Smooth muscle cell (in vitro differentiated cells): ENCODE results near the gene LAMC3. TPM values are rescaled to one million over a fixed set of nuclear protein-coding genes. Genes with fewer than 3 reads are reported as not detected.

Experiments
- DNase-seq: peaks from one replicate; lab custom pipeline; 2025; ENCODE audit not compliant: unreplicated experiment; lab: John Stamatoyannopoulos, UW
- H2AFZ ChIP-seq: fragments of 200-600 bp; sonication (generic); 2 replicates; pipeline ENCODE4 v1.6.0; 2016; ENCODE audit warnings: antibody characterized with exemption, low read depth, mild to moderate bottlenecking
- H3F3A ChIP-seq: fragments of 200-600 bp; sonication (generic); 2 replicates; pipeline ENCODE4 v1.6.0; 2017; ENCODE audit warnings: antibody characterized with exemption, low read depth
- H3K27ac ChIP-seq: fragments of 200-600 bp; sonication (generic); 2 replicates; pipeline ENCODE4 v1.5.1; 2016; ENCODE audit warnings: low read depth, mild to moderate bottlenecking
- H3K27me3 ChIP-seq: fragments of 200-600 bp; sonication (generic); 2 replicates; pipeline ENCODE4 v1.6.1; 2016; ENCODE audit warnings: low read depth, mild to moderate bottlenecking
- H3K36me3 ChIP-seq: fragments of 200-600 bp; sonication (generic); 2 replicates; pipeline ENCODE4 v1.5.1; 2016; ENCODE audit warnings: low read depth
- H3K4me1 ChIP-seq: fragments of 200-600 bp; sonication (generic); 2 replicates; pipeline ENCODE4 v1.5.1; 2016; ENCODE audit warnings: low read depth
- H3K4me2 ChIP-seq: fragments of 200-600 bp; sonication (generic); 2 replicates; pipeline ENCODE4 v1.6.0; 2016; ENCODE audit warnings: mild to moderate bottlenecking
- H3K4me3 ChIP-seq: fragments of 200-600 bp; sonication (generic); 2 replicates; pipeline ENCODE4 v1.5.1; 2016; ENCODE audit warnings: mild to moderate bottlenecking
- H3K79me2 ChIP-seq: fragments of 200-600 bp; sonication (generic); 2 replicates; pipeline ENCODE4 v1.6.0; 2016; ENCODE audit warnings: low read depth, mild to moderate bottlenecking
- H3K9ac ChIP-seq: fragments of 200-600 bp; sonication (generic); 2 replicates; pipeline ENCODE4 v1.6.0; 2016; ENCODE audit warnings: low read depth
- H3K9me3 ChIP-seq: fragments of 200-600 bp; sonication (generic); replicated peaks from 2 replicates; pipeline ENCODE4 v1.5.1; 2016; ENCODE audit warnings: low read depth
- H4K20me1 ChIP-seq: fragments of 200-600 bp; sonication (generic); 2 replicates; pipeline ENCODE4 v1.6.0; 2016; ENCODE audit warnings: low read depth
- CTCF ChIP-seq: fragments of 200-600 bp; sonication (generic); IDR thresholded peaks from 2 replicates; pipeline ENCODE4 v1.5.1; 2017; ENCODE audit warnings: borderline replicate concordance, mild to moderate bottlenecking, antibody characterized with exemption; ENCODE audit not compliant: insufficient read depth, poor library complexity, severe bottlenecking
- WGBS: methylation state at CpG from one replicate; pipeline ENCODE4 v1.1.7; 2016; ENCODE audit warnings: low lambda C conversion rate; 5-methylcytosine and 5-hydroxymethylcytosine counted together
- polyA plus RNA-seq: library from polyadenylated mRNA; unstranded; fragments of >200 nt; fragmentation: Nextera tagmentation; extraction: Ambion mirVana; gene quantifications from 2 replicates; pipeline ENCODE4 v1.2.1, GENCODE V29; 2016
- total RNA-seq: library from RNA; depleted of rRNA; stranded (reverse); fragments of >200 nt; gene quantifications from 2 replicates; pipeline ENCODE4 v1.2.3, GENCODE V29; 2014

Gene LAMC3
- total and polyA plus RNA-seq, 2 experiments from 2014 or later = 21.3 to 72.0 TPM

GRCh38 chr9:130987738-130988399 lies 21.1 kb upstream of the LAMC3 start:
- no peak for TF ChIP-seq CTCF
- Histone ChIP-seq H2AFZ (no peak overlapping the region), H3K36me3 (no peaks in the 10 kb centered on the region), H4K20me1 (no peaks in the 10 kb centered on the region), H3K9ac (no peak overlapping the region), H3K27ac (no peak overlapping the region), H3F3A (no peaks in the 10 kb centered on the region), H3K4me2 (no peak overlapping the region), H3K79me2 (no peaks in the 10 kb centered on the region), H3K9me3 (no peaks in the 10 kb centered on the region), H3K27me3 (no peaks in the 10 kb centered on the region), H3K4me3 (no peak overlapping the region), H3K4me1 (no peaks in the 10 kb centered on the region)
- DNase-seq = no peak
- 84% methylated on average over 10 of the region's 10 CpGs for WGBS

DNA sequence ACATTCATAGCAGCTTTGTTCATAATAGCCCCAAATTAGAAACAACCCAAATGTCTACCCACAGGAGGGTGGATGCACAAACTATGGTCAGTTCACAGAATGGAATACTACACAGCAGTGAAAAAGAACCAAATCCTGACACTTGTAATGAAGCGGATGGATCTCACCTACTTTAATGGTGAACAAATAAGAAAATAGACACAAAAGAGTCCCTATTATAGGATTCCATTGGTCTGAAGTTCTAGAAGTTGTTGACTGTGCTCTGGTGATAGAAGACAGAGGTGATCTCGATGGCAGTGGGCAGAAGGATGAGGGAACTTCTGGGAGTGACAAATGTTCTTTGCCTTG lies 20.6 kb upstream of the LAMC3 start:
- H3F3A ChIP-seq = no peaks in the 10 kb centered on the region
- H3K9me3 ChIP-seq = no peaks in the 10 kb centered on the region
- H3K4me3 ChIP-seq = no peak overlapping the region
- DNase-seq = no peak
- H3K27ac ChIP-seq = no peak overlapping the region
- no peak for TF ChIP-seq CTCF
- no peaks in the 10 kb centered on the region for H3K79me2 ChIP-seq
- no peak overlapping the region for H3K9ac ChIP-seq
- no peaks in the 10 kb centered on the region for H3K4me1 ChIP-seq
- H3K4me2 ChIP-seq = no peak overlapping the region
- no peak overlapping the region for H2AFZ ChIP-seq
- H3K36me3 ChIP-seq = no peaks in the 10 kb centered on the region
- WGBS = 49% methylated on average over 2 of the region's 2 CpGs
- H4K20me1 ChIP-seq = no peaks in the 10 kb centered on the region
- H3K27me3 ChIP-seq = no peaks in the 10 kb centered on the region

DNA sequence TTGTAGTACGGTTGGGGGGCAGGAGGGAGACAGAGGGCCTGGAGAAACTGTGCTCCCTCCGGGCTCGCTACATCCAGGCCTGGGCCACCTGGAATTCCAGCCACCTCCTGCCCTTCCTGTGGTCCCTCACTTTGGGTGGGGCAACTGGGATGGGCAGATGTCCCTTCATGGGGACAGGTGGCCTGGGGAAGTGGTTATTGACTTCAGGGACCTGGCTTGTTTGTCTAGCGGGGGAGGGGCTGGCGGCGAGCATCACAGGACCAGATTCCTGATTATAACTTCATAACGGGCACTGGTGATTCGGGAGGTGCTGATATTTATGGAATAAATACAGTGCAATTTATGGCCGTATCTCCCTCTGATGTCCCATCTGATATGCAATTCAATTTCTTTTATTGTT lies 20.1 kb upstream of the LAMC3 start:
- Histone ChIP-seq H3K79me2 (no peaks in the 10 kb centered on the region), H3K4me3 (no peak overlapping the region), H3K9ac (no peak overlapping the region), H2AFZ (no peak overlapping the region), H3K4me1 (no peaks in the 10 kb centered on the region), H3K4me2 (no peak overlapping the region), H3K27ac (no peak overlapping the region), H3K27me3 (no peaks in the 10 kb centered on the region), H3F3A (no peaks in the 10 kb centered on the region), H3K9me3 (no peaks in the 10 kb centered on the region), H3K36me3 (no peaks in the 10 kb centered on the region), H4K20me1 (no peaks in the 10 kb centered on the region)
- WGBS = 87% methylated on average over 9 of the region's 9 CpGs
- TF ChIP-seq CTCF = no peak
- no peak for DNase-seq

DNA sequence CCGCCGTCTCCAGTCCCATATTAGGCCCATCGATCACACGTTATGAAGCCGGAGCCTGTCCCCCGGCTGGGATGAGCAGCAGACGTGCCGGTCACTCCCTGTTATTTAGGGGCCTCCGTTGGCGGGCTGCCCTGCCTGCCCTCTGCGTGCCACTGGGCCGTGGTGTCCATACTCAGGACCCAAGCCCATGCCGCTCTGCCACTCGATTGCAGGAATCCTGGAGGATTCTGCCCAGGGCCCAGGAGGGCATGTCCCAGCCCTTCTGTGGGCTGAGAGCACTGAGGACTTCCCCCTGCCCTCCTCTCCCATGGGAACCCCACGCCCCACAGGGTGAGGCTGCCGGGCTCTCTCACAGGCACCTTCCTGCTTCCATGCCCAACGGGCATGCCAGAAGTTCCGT lies 19.6 kb upstream of the LAMC3 start:
- Histone ChIP-seq H3K27me3 (no peaks in the 10 kb centered on the region), H4K20me1 (no peaks in the 10 kb centered on the region), H3K4me1 (no peaks in the 10 kb centered on the region), H3F3A (no peaks in the 10 kb centered on the region), H3K36me3 (no peaks in the 10 kb centered on the region), H3K9ac (no peak overlapping the region), H2AFZ (no peak overlapping the region), H3K4me3 (no peak overlapping the region), H3K79me2 (no peaks in the 10 kb centered on the region), H3K27ac (no peak overlapping the region), H3K9me3 (no peaks in the 10 kb centered on the region), H3K4me2 (no peak overlapping the region)
- TF ChIP-seq CTCF = no peak
- 93% methylated on average over 17 of the region's 18 CpGs for WGBS
- no peak for DNase-seq
